ENCODE data around the gene PPIL1. TPM values are rescaled to one million over a fixed set of nuclear protein-coding genes. Genes with fewer than 3 reads are reported as not detected.

PPIL1 gene
- total RNA-seq, 1 experiment from 2014 or later, result 64.2 TPM

DNA sequence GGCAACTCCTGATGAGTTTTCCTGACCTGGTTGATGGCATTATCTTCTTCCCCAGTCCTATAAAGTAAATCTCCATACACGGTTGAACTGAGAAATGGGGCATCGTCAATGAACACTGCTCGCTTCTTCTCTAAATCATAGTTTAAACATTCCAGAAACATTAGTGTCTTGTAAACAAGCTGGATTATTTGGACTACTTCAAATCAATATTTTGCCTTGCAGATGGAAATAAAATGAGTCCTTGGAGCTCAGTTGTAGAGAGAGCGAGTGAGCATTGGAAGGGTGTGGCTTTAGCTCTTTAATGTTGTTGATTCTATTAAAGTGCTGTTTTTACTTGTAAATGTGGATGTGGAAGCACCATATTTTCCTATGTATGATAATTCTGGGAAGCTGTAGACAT lies 29.5 kb upstream of the PPIL1 start (continued):
- TF ChIP-seq, protein P1, sequence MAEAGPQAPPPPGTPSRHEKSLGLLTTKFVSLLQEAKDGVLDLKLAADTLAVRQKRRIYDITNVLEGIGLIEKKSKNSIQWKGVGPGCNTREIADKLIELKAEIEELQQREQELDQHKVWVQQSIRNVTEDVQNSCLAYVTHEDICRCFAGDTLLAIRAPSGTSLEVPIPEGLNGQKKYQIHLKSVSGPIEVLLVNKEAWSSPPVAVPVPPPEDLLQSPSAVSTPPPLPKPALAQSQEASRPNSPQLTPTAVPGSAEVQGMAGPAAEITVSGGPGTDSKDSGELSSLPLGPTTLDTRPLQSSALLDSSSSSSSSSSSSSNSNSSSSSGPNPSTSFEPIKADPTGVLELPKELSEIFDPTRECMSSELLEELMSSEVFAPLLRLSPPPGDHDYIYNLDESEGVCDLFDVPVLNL (CRISPR knock-in tag; IDR thresholded peaks at IDR 0.05; ENCODE audit: borderline replicate concordance, low read depth), result no peak
- no peak for TF ChIP-seq MXD4 (CRISPR knock-in tag; IDR thresholded peaks at IDR 0.05; ENCODE audit: borderline replicate concordance)

DNA sequence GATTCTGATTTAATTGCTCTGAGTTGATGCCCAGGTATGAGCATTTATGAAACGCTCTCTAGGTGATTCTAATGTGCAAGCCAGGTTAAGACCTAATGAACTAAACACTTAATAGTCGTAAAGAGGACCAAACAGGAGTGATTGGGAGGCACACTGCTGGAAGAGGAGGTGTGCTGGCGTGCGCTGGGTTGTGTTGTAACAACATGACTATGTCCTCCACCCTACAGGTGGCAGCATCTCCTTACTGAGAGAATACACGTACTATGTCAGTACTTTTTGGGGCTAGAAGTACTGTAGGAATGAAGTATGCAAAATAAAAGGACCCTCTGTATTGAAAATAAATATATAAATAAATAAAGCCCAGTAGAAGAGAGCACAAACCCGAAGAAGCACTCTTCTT lies 23.0 kb upstream of the PPIL1 start:
- Mint-ChIP-seq H3K4me3 (no peak overlapping the region), H3K9me3 (no peaks in the 10 kb centered on the region), H3K36me3 (peaks cover under 1% of the 10 kb centered on the region; the same call in 1 of the 2 replicates), H3K4me1 (no peaks in the 10 kb centered on the region), H3K27ac (0 out of 2 replicates have a peak overlapping the region, but pooled peaks have one; percentile 11), H3K27me3 (ENCODE audit: low read depth) (no peaks in the 10 kb centered on the region)
- ChIA-PET CTCF (interaction anchor here (0.8 to 2.1 kb wide), 5 partner anchors 17 to 132 kb away, joined by 3 to 14 read pairs (median 4); partner anchors contain the start of gene PPIL1), POLR2A (interaction anchor here (0.7 kb wide), 3 partner anchors 26 to 237 kb away, joined by 4 to 5 read pairs (median 5); no protein-coding TSS in a partner anchor)
- ATAC-seq (peak; percentile 84), DNase-seq (ENCODE audit: low spot score) (peak; percentile 22)
- TF ChIP-seq SMAD4 (CRISPR knock-in tag; IDR thresholded peaks at IDR 0.05) (no peak), ZNF317 (CRISPR knock-in tag; IDR thresholded peaks at IDR 0.05; ENCODE audit: borderline replicate concordance, low read depth) (no peak), TEAD4 (CRISPR knock-in tag; IDR thresholded peaks at IDR 0.05) (no peak), ESRRA (CRISPR knock-in tag; IDR thresholded peaks at IDR 0.05; ENCODE audit: borderline replicate concordance) (no peak), NR2C2 (CRISPR knock-in tag; IDR thresholded peaks at IDR 0.05) (no peak), ZNF416 (CRISPR knock-in tag; IDR thresholded peaks at IDR 0.05) (no peak), MYBL2 (CRISPR knock-in tag; IDR thresholded peaks at IDR 0.05) (no peak), HMGA2 (CRISPR knock-in tag; IDR thresholded peaks at IDR 0.05) (no peak), SOX15 (CRISPR knock-in tag; IDR thresholded peaks at IDR 0.05) (no peak), ATF1 (CRISPR knock-in tag; IDR thresholded peaks at IDR 0.05) (no peak), FOXP1 (CRISPR knock-in tag; IDR thresholded peaks at IDR 0.05; ENCODE audit: borderline replicate concordance) (no peak)
- TF ChIP-seq, protein P1 (CRISPR knock-in tag; IDR thresholded peaks at IDR 0.05; ENCODE audit: borderline replicate concordance, low read depth), result no peak
- TF ChIP-seq, protein P2, sequence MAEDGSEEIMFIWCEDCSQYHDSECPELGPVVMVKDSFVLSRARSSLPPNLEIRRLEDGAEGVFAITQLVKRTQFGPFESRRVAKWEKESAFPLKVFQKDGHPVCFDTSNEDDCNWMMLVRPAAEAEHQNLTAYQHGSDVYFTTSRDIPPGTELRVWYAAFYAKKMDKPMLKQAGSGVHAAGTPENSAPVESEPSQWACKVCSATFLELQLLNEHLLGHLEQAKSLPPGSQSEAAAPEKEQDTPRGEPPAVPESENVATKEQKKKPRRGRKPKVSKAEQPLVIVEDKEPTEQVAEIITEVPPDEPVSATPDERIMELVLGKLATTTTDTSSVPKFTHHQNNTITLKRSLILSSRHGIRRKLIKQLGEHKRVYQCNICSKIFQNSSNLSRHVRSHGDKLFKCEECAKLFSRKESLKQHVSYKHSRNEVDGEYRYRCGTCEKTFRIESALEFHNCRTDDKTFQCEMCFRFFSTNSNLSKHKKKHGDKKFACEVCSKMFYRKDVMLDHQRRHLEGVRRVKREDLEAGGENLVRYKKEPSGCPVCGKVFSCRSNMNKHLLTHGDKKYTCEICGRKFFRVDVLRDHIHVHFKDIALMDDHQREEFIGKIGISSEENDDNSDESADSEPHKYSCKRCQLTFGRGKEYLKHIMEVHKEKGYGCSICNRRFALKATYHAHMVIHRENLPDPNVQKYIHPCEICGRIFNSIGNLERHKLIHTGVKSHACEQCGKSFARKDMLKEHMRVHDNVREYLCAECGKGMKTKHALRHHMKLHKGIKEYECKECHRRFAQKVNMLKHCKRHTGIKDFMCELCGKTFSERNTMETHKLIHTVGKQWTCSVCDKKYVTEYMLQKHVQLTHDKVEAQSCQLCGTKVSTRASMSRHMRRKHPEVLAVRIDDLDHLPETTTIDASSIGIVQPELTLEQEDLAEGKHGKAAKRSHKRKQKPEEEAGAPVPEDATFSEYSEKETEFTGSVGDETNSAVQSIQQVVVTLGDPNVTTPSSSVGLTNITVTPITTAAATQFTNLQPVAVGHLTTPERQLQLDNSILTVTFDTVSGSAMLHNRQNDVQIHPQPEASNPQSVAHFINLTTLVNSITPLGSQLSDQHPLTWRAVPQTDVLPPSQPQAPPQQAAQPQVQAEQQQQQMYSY (CRISPR knock-in tag; IDR thresholded peaks at IDR 0.05), result no peak
- TF ChIP-seq, protein P3, sequence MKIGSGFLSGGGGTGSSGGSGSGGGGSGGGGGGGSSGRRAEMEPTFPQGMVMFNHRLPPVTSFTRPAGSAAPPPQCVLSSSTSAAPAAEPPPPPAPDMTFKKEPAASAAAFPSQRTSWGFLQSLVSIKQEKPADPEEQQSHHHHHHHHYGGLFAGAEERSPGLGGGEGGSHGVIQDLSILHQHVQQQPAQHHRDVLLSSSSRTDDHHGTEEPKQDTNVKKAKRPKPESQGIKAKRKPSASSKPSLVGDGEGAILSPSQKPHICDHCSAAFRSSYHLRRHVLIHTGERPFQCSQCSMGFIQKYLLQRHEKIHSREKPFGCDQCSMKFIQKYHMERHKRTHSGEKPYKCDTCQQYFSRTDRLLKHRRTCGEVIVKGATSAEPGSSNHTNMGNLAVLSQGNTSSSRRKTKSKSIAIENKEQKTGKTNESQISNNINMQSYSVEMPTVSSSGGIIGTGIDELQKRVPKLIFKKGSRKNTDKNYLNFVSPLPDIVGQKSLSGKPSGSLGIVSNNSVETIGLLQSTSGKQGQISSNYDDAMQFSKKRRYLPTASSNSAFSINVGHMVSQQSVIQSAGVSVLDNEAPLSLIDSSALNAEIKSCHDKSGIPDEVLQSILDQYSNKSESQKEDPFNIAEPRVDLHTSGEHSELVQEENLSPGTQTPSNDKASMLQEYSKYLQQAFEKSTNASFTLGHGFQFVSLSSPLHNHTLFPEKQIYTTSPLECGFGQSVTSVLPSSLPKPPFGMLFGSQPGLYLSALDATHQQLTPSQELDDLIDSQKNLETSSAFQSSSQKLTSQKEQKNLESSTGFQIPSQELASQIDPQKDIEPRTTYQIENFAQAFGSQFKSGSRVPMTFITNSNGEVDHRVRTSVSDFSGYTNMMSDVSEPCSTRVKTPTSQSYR (CRISPR knock-in tag; IDR thresholded peaks at IDR 0.05), result no peak
- TF ChIP-seq, protein P4, sequence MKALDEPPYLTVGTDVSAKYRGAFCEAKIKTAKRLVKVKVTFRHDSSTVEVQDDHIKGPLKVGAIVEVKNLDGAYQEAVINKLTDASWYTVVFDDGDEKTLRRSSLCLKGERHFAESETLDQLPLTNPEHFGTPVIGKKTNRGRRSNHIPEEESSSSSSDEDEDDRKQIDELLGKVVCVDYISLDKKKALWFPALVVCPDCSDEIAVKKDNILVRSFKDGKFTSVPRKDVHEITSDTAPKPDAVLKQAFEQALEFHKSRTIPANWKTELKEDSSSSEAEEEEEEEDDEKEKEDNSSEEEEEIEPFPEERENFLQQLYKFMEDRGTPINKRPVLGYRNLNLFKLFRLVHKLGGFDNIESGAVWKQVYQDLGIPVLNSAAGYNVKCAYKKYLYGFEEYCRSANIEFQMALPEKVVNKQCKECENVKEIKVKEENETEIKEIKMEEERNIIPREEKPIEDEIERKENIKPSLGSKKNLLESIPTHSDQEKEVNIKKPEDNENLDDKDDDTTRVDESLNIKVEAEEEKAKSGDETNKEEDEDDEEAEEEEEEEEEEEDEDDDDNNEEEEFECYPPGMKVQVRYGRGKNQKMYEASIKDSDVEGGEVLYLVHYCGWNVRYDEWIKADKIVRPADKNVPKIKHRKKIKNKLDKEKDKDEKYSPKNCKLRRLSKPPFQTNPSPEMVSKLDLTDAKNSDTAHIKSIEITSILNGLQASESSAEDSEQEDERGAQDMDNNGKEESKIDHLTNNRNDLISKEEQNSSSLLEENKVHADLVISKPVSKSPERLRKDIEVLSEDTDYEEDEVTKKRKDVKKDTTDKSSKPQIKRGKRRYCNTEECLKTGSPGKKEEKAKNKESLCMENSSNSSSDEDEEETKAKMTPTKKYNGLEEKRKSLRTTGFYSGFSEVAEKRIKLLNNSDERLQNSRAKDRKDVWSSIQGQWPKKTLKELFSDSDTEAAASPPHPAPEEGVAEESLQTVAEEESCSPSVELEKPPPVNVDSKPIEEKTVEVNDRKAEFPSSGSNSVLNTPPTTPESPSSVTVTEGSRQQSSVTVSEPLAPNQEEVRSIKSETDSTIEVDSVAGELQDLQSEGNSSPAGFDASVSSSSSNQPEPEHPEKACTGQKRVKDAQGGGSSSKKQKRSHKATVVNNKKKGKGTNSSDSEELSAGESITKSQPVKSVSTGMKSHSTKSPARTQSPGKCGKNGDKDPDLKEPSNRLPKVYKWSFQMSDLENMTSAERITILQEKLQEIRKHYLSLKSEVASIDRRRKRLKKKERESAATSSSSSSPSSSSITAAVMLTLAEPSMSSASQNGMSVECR (CRISPR knock-in tag; IDR thresholded peaks at IDR 0.05; ENCODE audit: borderline replicate concordance), result no peak
- TF ChIP-seq, protein P5, sequence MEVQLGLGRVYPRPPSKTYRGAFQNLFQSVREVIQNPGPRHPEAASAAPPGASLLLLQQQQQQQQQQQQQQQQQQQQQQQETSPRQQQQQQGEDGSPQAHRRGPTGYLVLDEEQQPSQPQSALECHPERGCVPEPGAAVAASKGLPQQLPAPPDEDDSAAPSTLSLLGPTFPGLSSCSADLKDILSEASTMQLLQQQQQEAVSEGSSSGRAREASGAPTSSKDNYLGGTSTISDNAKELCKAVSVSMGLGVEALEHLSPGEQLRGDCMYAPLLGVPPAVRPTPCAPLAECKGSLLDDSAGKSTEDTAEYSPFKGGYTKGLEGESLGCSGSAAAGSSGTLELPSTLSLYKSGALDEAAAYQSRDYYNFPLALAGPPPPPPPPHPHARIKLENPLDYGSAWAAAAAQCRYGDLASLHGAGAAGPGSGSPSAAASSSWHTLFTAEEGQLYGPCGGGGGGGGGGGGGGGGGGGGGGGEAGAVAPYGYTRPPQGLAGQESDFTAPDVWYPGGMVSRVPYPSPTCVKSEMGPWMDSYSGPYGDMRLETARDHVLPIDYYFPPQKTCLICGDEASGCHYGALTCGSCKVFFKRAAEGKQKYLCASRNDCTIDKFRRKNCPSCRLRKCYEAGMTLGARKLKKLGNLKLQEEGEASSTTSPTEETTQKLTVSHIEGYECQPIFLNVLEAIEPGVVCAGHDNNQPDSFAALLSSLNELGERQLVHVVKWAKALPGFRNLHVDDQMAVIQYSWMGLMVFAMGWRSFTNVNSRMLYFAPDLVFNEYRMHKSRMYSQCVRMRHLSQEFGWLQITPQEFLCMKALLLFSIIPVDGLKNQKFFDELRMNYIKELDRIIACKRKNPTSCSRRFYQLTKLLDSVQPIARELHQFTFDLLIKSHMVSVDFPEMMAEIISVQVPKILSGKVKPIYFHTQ (CRISPR knock-in tag; IDR thresholded peaks at IDR 0.05), result no peak
